Skeletal muscle tissue (tissue), 4 donors: Measurements from ENCODE around the gene TPST1. TPM values are rescaled to one million over a fixed set of nuclear protein-coding genes. Genes with fewer than 3 reads are reported as not detected.
"Not testable (repeated sequence)": the region's sequence is repeated elsewhere in the genome, so short reads cannot be mapped to it uniquely, and the experiment has no call there.

Experiments used
- H3K27ac ChIP-seq: one replicate; pipeline ENCODE4 v1.7.0; 2013; ENCODE audit warnings: mild to moderate bottlenecking, low read depth, low read length, inconsistent platforms
- H3K27me3 ChIP-seq, 3 donors: one replicate each; pipeline ENCODE4 v1.7.0; 2013; ENCODE audit warnings: low read length in 3 of 3; ENCODE audit not compliant: control insufficient read depth in 3 of 3, insufficient read depth in 3 of 3
- H3K36me3 ChIP-seq, 3 donors: one replicate each; pipeline ENCODE4 v1.7.0; 2013; ENCODE audit warnings: low read length in 3 of 3; ENCODE audit not compliant: control insufficient read depth in 3 of 3, insufficient read depth in 3 of 3
- H3K4me1 ChIP-seq, 3 donors: one replicate each; pipeline ENCODE4 v1.7.0; 2013; ENCODE audit warnings: low read length in 3 of 3, mild to moderate bottlenecking in 3 of 3; ENCODE audit not compliant: control insufficient read depth in 3 of 3, insufficient read depth in 3 of 3
- H3K4me3 ChIP-seq, 3 donors: one replicate each; pipeline ENCODE4 v1.7.0; 2013; ENCODE audit warnings: low read length in 3 of 3
- H3K9ac ChIP-seq, 3 donors: one replicate each; pipeline ENCODE4 v1.7.0; 2013; ENCODE audit warnings: low read length in 3 of 3, mild to moderate bottlenecking in 3 of 3, moderate library complexity in 2 of 3, low read depth in 1 of 3
- H3K9me3 ChIP-seq, 3 donors: one replicate each; pipeline ENCODE4 v1.7.0; 2013; ENCODE audit warnings: low read length in 3 of 3; ENCODE audit not compliant: control insufficient read depth in 3 of 3
- total RNA-seq: library from RNA; depleted of rRNA; stranded (reverse); fragments of >200 nt; gene quantifications from one replicate; pipeline ENCODE4 v1.2.3, GENCODE V29; 2014
- donor health status: Osteomylitis.

TPST1 gene
- total RNA-seq: 39.7 TPM

DNA sequence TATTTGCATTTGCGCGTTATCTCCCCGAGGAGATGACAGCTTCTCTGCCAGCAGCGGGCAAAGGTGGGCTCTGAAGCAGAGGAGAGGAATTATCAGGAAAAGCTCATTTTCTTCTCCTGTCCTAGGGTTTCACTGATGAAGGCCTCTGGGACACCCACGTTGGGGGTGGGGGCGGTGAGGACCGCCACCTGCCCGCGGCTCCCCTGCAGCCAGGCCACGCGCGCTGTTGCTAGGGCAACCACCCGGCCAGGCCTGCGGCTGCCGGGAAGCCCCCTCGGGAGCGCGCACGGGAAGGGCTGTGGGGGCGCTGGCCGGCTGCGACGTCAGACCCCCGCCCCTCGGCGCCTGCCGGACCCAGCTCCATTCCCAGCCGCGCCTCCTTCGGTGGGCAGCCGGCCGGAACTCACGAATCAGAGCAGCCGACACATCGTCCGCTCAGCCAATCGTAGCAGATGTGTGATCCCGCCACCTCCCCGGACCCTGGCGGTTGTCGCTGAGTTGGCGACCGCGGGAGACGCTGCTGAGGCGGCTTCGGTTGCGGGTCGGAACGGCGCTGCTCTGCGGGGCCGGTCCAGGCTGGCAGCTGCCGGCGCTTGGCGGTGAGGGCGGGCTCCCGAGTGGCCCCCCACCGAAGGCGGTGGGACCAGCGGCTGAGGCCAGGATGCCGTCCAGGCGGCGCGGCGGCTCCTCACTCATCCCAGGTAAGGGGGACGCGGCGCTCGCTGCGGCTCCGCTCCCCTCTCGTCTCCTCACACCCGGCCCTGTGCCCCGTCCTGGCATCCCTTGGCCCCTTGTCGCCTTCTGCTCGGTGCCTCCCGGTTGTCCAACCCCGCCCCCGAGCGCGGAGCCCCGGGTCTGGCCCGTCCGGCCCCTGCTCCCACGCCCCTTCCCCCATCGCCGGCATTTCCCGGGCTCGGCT is at the start of gene TPST1:
Gene TPST1 (plus strand): TSS at position 513 of the 919 bp plus-strand sequence. CDS start 35,092 bp downstream, outside the sequence.
- peak within 1 kb of the TSS; percentile 71 to 76 (median 76) for H3K4me3 ChIP-seq
- peak within 1 kb of the TSS; percentile 40 for H3K27ac ChIP-seq
- no peaks in the 10 kb centered on the region for H3K36me3 ChIP-seq
- peaks cover 4 to 20% (median 7%) of the 10 kb centered on the region in 3 donors for H3K4me1 ChIP-seq
- H3K9ac ChIP-seq: peak within 1 kb of the TSS; percentile 65 to 74 (median 65)
- peaks cover 7 to 22% (median 22%) of the 10 kb centered on the region in 3 donors for H3K27me3 ChIP-seq
- H3K9me3 ChIP-seq: no peaks in the 10 kb centered on the region

DNA sequence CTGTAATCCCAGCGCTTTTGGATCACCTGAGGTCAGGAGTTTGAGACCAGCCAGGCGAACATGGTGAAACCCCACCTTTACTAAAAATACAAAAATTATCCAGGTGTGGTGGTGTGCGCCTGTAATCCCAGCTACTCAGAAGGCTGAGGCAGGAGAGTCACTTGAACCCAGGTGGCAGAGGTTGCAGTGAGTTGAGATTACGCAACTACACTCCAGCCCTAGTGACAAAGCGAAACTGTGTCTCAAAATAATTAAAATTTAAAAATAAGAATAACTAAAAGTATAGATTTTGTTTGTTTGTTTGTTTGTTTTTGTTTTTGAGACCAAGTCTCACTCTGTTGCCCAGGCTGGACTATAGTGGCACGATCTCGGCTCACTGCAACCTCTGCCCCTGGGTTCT is 49.1 kb upstream of the TPST1 start:
- peaks cover 8 to 16% (median 13%) of the 10 kb centered on the region in 3 donors for H3K4me1 ChIP-seq
- H3K9ac ChIP-seq, H3K4me3 ChIP-seq, H3K9me3 ChIP-seq, H3K27ac ChIP-seq, H3K27me3 ChIP-seq: not testable (repeated sequence)
- H3K36me3 ChIP-seq: peaks cover 20 to 28% (median 28%) of the 10 kb centered on the region in 3 donors

DNA sequence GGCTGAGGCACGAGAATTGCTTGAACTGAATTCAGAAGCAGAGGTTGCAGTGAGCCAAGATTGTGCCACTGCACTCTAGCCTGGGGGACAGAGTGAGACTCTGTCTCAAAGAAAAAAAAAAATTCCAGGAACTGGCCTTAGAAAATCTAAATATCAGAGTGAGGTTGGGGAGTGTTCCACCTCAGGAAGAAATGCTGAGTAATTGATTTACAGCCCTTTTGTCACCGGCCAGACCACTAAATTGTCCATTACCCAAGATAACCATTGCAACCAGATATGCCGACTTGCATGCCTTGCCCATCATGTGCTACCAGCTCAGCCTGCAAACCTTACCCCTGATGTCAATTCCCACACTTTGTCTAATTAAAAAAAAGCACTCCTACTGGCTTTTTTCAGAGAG is 48.1 kb upstream of the TPST1 start:
- Histone ChIP-seq H3K9ac (no peak overlapping the region), H3K4me3 (no peak overlapping the region), H3K36me3 (peaks cover 18 to 27% (median 25%) of the 10 kb centered on the region in 3 donors), H3K4me1 (peaks cover 6 to 9% (median 8%) of the 10 kb centered on the region in 3 donors), H3K9me3 (no peaks in the 10 kb centered on the region), H3K27me3 (no peaks in the 10 kb centered on the region), H3K27ac (no peak overlapping the region)

DNA sequence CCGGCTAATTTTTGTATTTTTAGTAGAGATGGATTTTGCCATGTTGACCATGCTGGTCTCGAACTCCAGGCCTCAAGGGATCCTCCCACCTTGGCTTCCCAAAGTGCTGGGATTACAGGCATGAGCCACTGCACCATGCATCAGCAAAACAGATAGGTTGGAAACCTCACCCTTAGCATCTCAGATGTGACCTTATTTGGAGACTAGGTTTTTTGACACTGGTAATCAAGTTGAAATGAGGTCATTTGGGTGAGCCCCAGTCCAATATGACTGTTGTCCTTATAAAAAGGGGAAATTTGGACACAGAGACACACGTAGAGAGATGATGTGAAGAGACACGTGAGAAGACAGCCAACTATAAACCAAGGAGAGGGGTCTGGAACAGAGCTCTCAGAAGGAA is 42.5 kb upstream of the TPST1 start:
- no peak overlapping the region for H3K4me3 ChIP-seq
- no peaks in the 10 kb centered on the region for H3K9me3 ChIP-seq
- no peak overlapping the region for H3K27ac ChIP-seq
- no peak overlapping the region for H3K9ac ChIP-seq
- H3K36me3 ChIP-seq: peaks cover 0 to 4% (median 0%) of the 10 kb centered on the region in 3 donors
- H3K27me3 ChIP-seq: no peaks in the 10 kb centered on the region
- H3K4me1 ChIP-seq: no peaks in the 10 kb centered on the region

DNA sequence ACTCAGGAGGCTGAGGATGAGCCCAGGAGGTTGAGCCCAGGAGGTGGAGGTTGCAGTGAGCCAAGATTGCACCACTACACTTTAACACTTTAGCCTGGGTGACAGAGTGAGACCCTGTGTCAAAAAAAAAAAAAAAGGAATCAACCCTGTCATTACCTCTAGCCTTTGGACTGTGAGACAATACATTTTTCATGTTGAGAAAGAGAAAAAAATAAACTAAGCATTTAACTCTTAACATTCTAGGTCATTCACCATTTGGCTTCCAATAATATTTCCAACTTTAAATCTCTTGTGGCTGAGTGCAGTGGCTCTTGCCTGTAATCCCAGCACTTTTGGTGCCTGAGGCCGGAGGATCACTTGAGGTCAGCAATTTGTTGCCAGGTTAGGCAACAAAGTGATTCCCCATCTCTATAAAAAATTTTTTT is 41.9 kb upstream of the TPST1 start:
- Histone ChIP-seq H3K9me3 (no peaks in the 10 kb centered on the region), H3K4me3 (no peak overlapping the region), H3K27me3 (no peaks in the 10 kb centered on the region), H3K27ac (no peak overlapping the region), H3K4me1 (no peaks in the 10 kb centered on the region), H3K9ac (no peak overlapping the region), H3K36me3 (peaks cover 0 to 3% (median 0%) of the 10 kb centered on the region in 3 donors)

DNA sequence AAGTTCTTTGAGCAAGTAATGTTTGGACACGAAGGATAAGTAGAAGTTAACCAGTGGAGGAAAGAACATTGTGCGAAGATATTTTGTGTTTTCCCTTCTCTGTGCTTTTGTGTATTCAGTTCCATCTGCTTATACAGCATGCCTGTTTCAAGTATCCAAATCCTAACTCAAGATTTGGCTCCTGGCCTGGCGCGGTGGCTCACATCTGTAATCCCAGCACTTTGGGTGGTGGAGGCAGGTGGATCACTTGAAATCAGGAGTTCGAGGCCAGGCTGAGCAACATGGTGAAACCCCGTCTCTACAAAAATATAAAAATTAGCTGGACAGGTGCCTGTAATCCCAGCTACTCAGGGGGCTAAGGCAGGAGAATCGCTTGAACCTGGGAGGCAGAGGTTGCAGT is 40.8 kb upstream of the TPST1 start:
- no peak overlapping the region for H3K9ac ChIP-seq
- no peaks in the 10 kb centered on the region for H3K27me3 ChIP-seq
- no peaks in the 10 kb centered on the region for H3K4me1 ChIP-seq
- H3K27ac ChIP-seq: no peak overlapping the region
- no peaks in the 10 kb centered on the region for H3K36me3 ChIP-seq
- H3K9me3 ChIP-seq: no peaks in the 10 kb centered on the region
- no peak overlapping the region for H3K4me3 ChIP-seq

DNA sequence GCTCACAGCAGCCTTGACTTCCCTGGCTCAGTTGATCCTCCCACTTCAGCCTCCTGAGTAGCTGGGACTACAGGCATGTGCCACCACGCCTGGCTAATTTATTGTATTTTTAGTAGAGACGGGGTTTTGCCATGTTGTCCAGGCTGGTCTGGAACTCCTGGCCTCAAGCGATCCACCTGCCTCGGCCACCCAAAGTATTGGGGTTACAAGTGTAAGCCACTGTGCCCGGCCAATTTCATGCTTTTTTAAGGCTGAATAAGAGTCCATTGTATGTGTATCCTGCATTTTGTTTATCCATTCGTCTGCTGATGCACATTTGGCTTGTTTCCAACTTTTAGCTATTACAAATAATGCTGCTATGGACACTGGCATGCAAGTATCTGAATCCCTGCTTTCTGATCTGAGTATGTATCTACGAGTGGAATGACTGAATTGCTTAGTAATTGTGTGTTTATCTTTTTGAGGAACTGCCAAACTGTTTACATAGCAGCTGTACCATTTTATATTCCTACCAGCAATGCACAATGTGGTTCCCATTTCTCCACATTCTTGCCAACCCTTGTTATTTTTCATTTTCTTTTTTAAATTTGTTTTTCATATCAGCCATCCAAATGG is 37.3 kb upstream of the TPST1 start:
- Histone ChIP-seq H3K27me3 (no peaks in the 10 kb centered on the region), H3K4me1 (peaks cover 0 to 4% (median 2%) of the 10 kb centered on the region in 3 donors), H3K4me3 (no peak overlapping the region), H3K36me3 (no peaks in the 10 kb centered on the region), H3K9me3 (no peaks in the 10 kb centered on the region), H3K9ac (no peak overlapping the region), H3K27ac (no peak overlapping the region)

DNA sequence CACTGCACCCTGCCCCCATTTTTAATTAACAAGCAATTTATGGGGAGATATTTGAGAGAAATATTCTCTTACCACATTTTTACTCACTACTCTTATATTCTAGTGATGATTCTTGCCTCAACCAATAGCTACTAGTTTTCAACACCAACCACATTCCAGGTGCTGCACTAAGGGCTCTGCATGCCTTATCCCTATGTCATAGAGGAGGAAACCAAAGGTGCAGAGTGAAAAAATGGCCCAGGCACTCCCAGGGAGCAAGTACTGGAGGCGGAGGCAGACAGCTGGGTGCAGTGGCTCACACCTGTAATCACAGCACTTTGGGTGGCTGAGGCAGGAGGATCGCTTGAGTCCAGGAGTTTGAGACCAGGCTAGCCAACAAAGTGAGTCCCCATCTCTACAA is 35.5 kb upstream of the TPST1 start:
- Histone ChIP-seq H3K36me3 (no peaks in the 10 kb centered on the region), H3K9ac (no peak overlapping the region), H3K27me3 (no peaks in the 10 kb centered on the region), H3K4me1 (peaks cover 0 to 4% (median 2%) of the 10 kb centered on the region in 3 donors), H3K4me3 (no peak overlapping the region), H3K9me3 (no peaks in the 10 kb centered on the region), H3K27ac (no peak overlapping the region)

DNA sequence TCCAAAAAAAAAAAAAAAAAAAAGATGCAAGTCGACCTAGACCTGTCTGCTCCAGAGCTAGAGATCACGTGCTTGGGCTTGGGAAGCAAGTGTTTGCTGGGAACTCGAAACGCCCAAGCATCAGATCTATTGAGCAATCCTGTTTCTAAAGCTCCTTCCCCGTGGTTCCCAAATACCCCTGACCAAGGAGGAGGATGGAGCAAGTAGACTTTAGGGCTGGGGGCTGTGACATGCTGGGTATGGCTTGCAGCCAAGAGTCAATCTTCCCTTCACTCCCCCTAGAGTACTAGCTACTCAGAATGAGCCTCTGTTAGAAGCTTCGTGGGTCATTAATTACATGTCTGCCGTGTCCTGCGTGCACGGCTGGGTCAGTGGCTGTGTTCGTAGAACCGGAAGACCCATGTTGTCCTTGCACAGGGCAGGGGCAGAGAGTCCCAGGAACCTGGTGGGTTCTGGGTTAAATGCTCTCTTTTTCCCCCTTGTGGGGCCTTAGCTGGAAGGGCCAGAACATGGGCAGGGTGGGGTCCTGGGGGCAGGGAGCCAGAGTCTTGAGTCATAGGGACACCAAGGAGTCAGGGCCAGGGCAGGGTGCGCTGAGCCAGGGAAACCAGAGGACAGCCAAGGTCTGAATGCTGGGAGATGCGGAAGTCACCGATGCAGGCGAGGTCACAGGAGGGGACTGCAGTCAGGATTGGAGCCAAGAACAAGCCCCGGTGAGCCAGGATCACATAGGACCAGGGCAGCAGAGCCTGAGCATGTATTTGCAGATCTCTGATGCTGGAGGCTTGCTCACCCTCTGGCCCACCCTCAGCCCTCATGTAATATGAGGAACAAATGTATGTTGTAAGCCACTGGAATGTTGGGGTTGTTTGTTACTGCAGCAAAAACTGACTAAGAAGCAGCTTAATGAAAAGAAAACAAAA is 34.6 kb upstream of the TPST1 start:
- Histone ChIP-seq H3K4me3 (no peak overlapping the region), H3K27me3 (no peaks in the 10 kb centered on the region), H3K4me1 (peaks cover 0 to 4% (median 2%) of the 10 kb centered on the region in 3 donors), H3K27ac (peak overlapping the region; percentile 47), H3K9ac (no peak overlapping the region), H3K9me3 (no peaks in the 10 kb centered on the region), H3K36me3 (no peaks in the 10 kb centered on the region)
